ENCODE measurements around the gene LAG3.

The LAG3 gene

GRCh38 chr12:6827437-6827911, 55.2 kb downstream of the LAG3 start:
- intact Hi-C loops (cut with DNase I): loop anchor here (5.0 kb wide), 1 partner anchor 75 kb away; the partner anchor contains the start of gene MLF2
- peak; percentile 60 to 93 (median 84) for DNase-seq
